Measurements from ENCODE around the gene DCAF8. TPM values are rescaled to one million over a fixed set of nuclear protein-coding genes. Genes with fewer than 3 reads are reported as not detected.

DCAF8 gene
- total and polyA plus RNA-seq, 8 donors = 51.1 to 122 (median 86.0) TPM

GRCh38 chr1:160193091-160193819 is 69.1 kb downstream of the DCAF8 start:
- TF ChIP-seq CTCF (IDR thresholded peaks at IDR 0.05) = peak; percentile 92 to 96 (median 94)

GRCh38 chr1:160192234-160192633 is 70.1 kb downstream of the DCAF8 start:
- intact Hi-C loops (cut with DNase I) = loop anchor here in 2 of 3 donors (5.0 to 10.0 kb wide), 4 partner anchors 60 to 183 kb away; no protein-coding TSS in a partner anchor
- H3K4me3 ChIP-seq = no peak overlapping the region
- H3K27ac ChIP-seq = no peak overlapping the region
- ATAC-seq = no peak
- H3K27me3 ChIP-seq = no peaks in the 10 kb centered on the region
- no peak for FAIRE-seq
- no peaks in the 10 kb centered on the region for H3K36me3 ChIP-seq
- DNase-seq = no peak
- TF ChIP-seq CTCF (IDR thresholded peaks at IDR 0.05) = no peak
- no peaks in the 10 kb centered on the region for H3K4me1 ChIP-seq
- H3K9me3 ChIP-seq = no peaks in the 10 kb centered on the region

More at GRCh38 chr1:160193091-160193819, 69.1 kb downstream of the DCAF8 start:
- no peaks in the 10 kb centered on the region for H3K27me3 ChIP-seq
- 16 to 17% methylated on average over 16 of the region's 16 CpGs for WGBS, 2 donors
- no peak overlapping the region for H3K27ac ChIP-seq
- no peak overlapping the region for H3K4me3 ChIP-seq
- DNase-seq = peak; percentile 76 to 96 (median 90)
- intact Hi-C loops (cut with DNase I) = loop anchor here in 2 of 3 donors (5.0 to 10.0 kb wide), 4 partner anchors 59 to 182 kb away; no protein-coding TSS in a partner anchor
- no peak for FAIRE-seq
- H3K9me3 ChIP-seq = no peaks in the 10 kb centered on the region
- peak; percentile 93 to 99 (median 98) for ATAC-seq
- H3K4me1 ChIP-seq = no peaks in the 10 kb centered on the region
- H3K36me3 ChIP-seq = no peaks in the 10 kb centered on the region

GRCh38 chr1:160191756-160192155 is 70.6 kb downstream of the DCAF8 start:
- WGBS, 2 donors = 81 to 89% methylated on average over 3 of the region's 3 CpGs
- intact Hi-C loops (cut with DNase I) = loop anchor here in 2 of 3 donors (5.0 to 10.0 kb wide), 4 partner anchors 61 to 183 kb away; no protein-coding TSS in a partner anchor

GRCh38 chr1:160189649-160190625 is 72.4 kb downstream of the DCAF8 start, which contains the start of gene CASQ1:
Gene CASQ1 (plus strand): TSS chr1:160190575. CDS start chr1:160190752, 177 bp downstream.
- H3K27me3 ChIP-seq = no peaks in the 10 kb centered on the region
- no peak for TF ChIP-seq CTCF (IDR thresholded peaks at IDR 0.05)
- DNase-seq (no peak), FAIRE-seq (no peak), ATAC-seq (no peak)
- H3K27ac ChIP-seq = no peak within 1 kb of the TSS
- intact Hi-C loops (cut with DNase I) = loop anchor here in 2 of 3 donors (5.0 to 10.0 kb wide), 4 partner anchors 62 to 185 kb away; no protein-coding TSS in a partner anchor
- H3K36me3 ChIP-seq = no peaks in the 10 kb centered on the region
- H3K4me3 ChIP-seq = no peak within 1 kb of the TSS
- no peaks in the 10 kb centered on the region for H3K9me3 ChIP-seq
- no peaks in the 10 kb centered on the region for H3K4me1 ChIP-seq
- WGBS, 2 donors = 53 to 61% methylated on average over 15 of the region's 15 CpGs

More at GRCh38 chr1:160191756-160192155, 70.6 kb downstream of the DCAF8 start:
- DNase-seq (no peak), ATAC-seq (no peak), FAIRE-seq (no peak)
- TF ChIP-seq CTCF (IDR thresholded peaks at IDR 0.05) = no peak
- no peaks in the 10 kb centered on the region for H3K36me3 ChIP-seq
- H3K4me1 ChIP-seq = no peaks in the 10 kb centered on the region
- H3K27me3 ChIP-seq = no peaks in the 10 kb centered on the region
- H3K9me3 ChIP-seq = no peaks in the 10 kb centered on the region
- no peak overlapping the region for H3K27ac ChIP-seq
- H3K4me3 ChIP-seq = no peak overlapping the region

Measured in pancreas (tissue), 10 donors.